ENCODE data around the gene SUN2. TPM values are rescaled to one million over a fixed set of nuclear protein-coding genes. Genes with fewer than 3 reads are reported as not detected.

Gene SUN2
- total RNA-seq, 2 experiments from 2014 or later: 101 to 107 TPM

DNA sequence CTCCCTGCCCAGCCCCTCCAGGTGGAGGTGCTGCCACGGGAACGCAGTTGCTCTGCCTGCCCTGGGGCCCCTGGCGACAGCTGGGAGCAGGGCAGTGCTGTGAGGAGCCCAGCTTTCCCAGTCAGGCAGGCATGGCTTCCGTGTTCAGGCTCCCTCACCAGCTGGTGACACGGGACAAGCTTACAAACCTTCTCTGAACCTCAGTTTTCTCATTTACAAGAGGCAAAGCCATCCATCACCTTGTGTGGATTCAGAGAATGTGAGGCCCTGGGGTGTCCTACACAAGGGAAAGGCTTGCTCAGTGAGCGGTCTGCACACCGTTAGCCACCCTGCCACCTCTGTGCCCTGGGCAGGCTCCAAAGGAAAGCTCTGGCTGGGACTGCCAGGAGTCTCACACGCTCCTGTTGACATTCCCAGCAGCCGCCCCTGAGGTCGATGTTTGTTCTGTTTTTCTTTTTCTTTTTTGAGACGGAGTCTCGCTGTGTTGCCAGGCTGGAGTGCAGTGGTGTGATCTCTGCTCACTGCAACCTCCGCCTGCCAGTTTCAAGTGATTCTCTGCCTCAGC, 23.5 kb downstream of the SUN2 start:
- H3K36me3 Mint-ChIP-seq (ENCODE audit: low read depth): peaks cover 46% of the 10 kb centered on the region
- DNase-seq: no peak
- POLR2A ChIA-PET: interaction anchor here (0.5 to 41.0 kb wide), 3 partner anchors 8 to 102 kb away, joined by 3 to 905 read pairs (median 905); partner anchors contain the start of genes GTPBP1 and SUN2

DNA sequence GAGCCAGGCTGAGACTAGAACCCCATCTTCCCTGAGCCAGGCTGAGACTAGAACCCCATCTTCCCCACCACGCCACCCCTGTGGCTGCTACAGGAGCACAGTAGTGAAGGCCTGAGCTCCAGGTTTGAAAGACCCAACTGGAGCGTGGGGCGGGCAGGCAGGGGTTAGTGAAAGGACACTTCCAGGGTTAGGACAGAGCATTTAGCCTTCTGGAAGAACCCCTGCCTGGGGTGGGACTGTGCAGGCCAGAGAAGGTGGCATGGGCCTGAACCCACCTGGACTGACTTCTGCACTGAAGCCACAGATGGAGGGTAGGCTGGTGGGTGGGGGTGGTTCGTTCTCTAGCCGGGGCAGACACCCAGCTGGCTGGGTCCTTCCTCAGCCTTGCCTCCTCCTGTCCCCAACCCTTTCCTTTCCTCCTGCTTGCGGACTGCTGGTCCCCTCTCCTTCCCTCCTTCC, 24.1 kb downstream of the SUN2 start:
- intact Hi-C loops (cut with micrococcal nuclease): no loop called here
- ATAC-seq (no peak), DNase-seq (no peak)
- no peak overlapping the region for H3K27ac Mint-ChIP-seq
- ChIA-PET POLR2A (interaction anchor here (0.5 to 41.0 kb wide), 4 partner anchors 8 to 103 kb away, joined by 3 to 905 read pairs (median 454); partner anchors contain the start of genes GTPBP1 and SUN2), CTCF (interaction anchor here (1.5 to 6.2 kb wide), 5 partner anchors 10 to 37 kb away, joined by 4 to 73 read pairs (median 33); no protein-coding TSS in a partner anchor)
- H3K36me3 Mint-ChIP-seq (ENCODE audit: low read depth): peaks cover 43% of the 10 kb centered on the region
- H3K4me1 Mint-ChIP-seq (ENCODE audit: low read depth): peaks cover 26% of the 10 kb centered on the region
- no peaks in the 10 kb centered on the region for H3K27me3 Mint-ChIP-seq
- TF ChIP-seq, protein P1, sequence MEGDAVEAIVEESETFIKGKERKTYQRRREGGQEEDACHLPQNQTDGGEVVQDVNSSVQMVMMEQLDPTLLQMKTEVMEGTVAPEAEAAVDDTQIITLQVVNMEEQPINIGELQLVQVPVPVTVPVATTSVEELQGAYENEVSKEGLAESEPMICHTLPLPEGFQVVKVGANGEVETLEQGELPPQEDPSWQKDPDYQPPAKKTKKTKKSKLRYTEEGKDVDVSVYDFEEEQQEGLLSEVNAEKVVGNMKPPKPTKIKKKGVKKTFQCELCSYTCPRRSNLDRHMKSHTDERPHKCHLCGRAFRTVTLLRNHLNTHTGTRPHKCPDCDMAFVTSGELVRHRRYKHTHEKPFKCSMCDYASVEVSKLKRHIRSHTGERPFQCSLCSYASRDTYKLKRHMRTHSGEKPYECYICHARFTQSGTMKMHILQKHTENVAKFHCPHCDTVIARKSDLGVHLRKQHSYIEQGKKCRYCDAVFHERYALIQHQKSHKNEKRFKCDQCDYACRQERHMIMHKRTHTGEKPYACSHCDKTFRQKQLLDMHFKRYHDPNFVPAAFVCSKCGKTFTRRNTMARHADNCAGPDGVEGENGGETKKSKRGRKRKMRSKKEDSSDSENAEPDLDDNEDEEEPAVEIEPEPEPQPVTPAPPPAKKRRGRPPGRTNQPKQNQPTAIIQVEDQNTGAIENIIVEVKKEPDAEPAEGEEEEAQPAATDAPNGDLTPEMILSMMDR (IDR thresholded peaks at IDR 0.05): no peak
- no peak overlapping the region for H3K4me3 Mint-ChIP-seq
- no peaks in the 10 kb centered on the region for H3K9me3 Mint-ChIP-seq

More for the DNA sequence above, 23.5 kb downstream of the SUN2 start:
- CTCF ChIA-PET: interaction anchor here (1.1 to 6.2 kb wide), 9 partner anchors 10 to 680 kb away, joined by 3 to 73 read pairs (median 8); no protein-coding TSS in a partner anchor
- Mint-ChIP-seq H3K27ac (no peak overlapping the region), H3K9me3 (no peaks in the 10 kb centered on the region), H3K4me1 (ENCODE audit: low read depth) (peaks cover 31% of the 10 kb centered on the region), H3K27me3 (no peaks in the 10 kb centered on the region), H3K4me3 (no peak overlapping the region)
- TF ChIP-seq, protein P1 (IDR thresholded peaks at IDR 0.05): no peak
- ATAC-seq: no peak
- intact Hi-C loops (cut with micrococcal nuclease): no loop called here

DNA sequence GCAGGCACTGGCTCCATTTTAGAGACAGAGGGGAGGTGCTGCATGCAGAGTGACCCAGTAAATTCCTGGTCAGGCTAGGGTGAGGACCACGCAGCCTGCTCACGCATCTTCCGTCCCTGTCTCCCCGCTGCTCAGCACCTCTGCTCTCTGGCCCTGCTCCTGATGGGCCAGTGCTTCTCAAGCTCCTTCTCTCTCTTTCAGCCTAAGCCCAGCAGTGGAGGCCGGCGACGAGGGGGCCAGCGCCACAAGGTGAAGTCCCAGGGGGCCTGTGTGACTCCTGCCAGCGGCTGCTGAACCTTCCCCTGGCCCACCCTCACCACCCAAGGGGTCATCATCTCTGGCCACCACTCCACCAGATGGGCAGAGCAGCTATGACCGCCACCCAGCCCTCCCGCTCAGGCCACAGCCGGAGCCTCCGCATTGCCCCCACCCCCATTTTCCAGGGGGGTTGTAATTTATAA, 25.4 kb downstream of the SUN2 start:
- Mint-ChIP-seq H3K27me3 (no peaks in the 10 kb centered on the region), H3K27ac (no peak overlapping the region), H3K4me3 (no peak overlapping the region), H3K4me1 (ENCODE audit: low read depth) (peaks cover 15% of the 10 kb centered on the region), H3K9me3 (no peaks in the 10 kb centered on the region), H3K36me3 (ENCODE audit: low read depth) (peaks cover 43% of the 10 kb centered on the region)
- DNase-seq (no peak), ATAC-seq (no peak)
- TF ChIP-seq, protein P1 (IDR thresholded peaks at IDR 0.05): no peak
- CTCF ChIA-PET: interaction anchor here (1.5 kb wide), 1 partner anchor 38 kb away, joined by 4 read pairs; no protein-coding TSS in a partner anchor
- POLR2A ChIA-PET: interaction anchor here (2.4 to 41.0 kb wide), 3 partner anchors 7 to 30 kb away, joined by 6 to 905 read pairs (median 905); partner anchors contain the start of genes GTPBP1, JOSD1 and SUN2
- intact Hi-C loops (cut with micrococcal nuclease): no loop called here

DNA sequence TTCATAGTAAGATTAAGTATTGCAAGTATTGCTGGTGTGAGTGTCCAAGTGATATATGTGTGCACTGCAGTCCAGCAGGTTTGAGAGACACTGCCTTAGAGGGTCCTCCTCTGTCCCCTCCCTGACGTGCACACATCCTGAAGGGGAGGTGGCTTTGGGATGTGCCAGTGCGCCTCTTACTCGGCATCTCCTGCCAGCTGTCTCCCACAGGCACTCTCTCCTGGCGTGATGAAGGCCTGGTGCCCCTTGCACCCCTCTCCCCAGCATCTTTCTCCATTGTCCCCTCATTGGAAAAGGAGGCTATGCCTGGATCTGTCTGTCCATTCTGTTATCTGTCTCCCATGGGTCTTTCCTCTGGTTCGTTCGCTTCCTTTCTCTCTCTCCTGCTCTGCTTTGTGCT, 25.9 kb downstream of the SUN2 start:
- no peak for ATAC-seq
- intact Hi-C loops (cut with micrococcal nuclease): no loop called here
- TF ChIP-seq, protein P1 (IDR thresholded peaks at IDR 0.05): no peak
- no peak for DNase-seq
- Mint-ChIP-seq H3K27ac (no peak overlapping the region), H3K9me3 (no peaks in the 10 kb centered on the region), H3K27me3 (no peaks in the 10 kb centered on the region), H3K4me3 (no peak overlapping the region), H3K36me3 (ENCODE audit: low read depth) (peaks cover 47% of the 10 kb centered on the region), H3K4me1 (ENCODE audit: low read depth) (peaks cover 10% of the 10 kb centered on the region)
- CTCF ChIA-PET: interaction anchor here (0.7 to 1.0 kb wide), 3 partner anchors 22 to 140 kb away, joined by 3 to 4 read pairs (median 3); no protein-coding TSS in a partner anchor
- POLR2A ChIA-PET: interaction anchor here (2.4 to 41.0 kb wide), 3 partner anchors 6 to 30 kb away, joined by 6 to 905 read pairs (median 905); partner anchors contain the start of genes GTPBP1, JOSD1 and SUN2

All from activated CD8-positive, alpha-beta T cell treated with anti-CD3 and anti-CD28 coated beads for 36 hours (primary cell).